SK-N-SH treated with all-trans-retinoic acid at 6 μM for 48 hours (cell line): ENCODE results near the gene FGD5.

ENCODE experiments used
- ATAC-seq: fragments of 200-7000 bp; cut with Tn5 transposase; 3 replicates; pipeline ENCODE4 v1.9.1; 2020; ENCODE audit warnings: mild to moderate bottlenecking, moderate library complexity
- ARNTL ChIP-seq: fragments of 450-650 bp; formaldehyde crosslinking; IDR thresholded peaks from 2 replicates; pipeline ENCODE4 v1.5.0; 2020; ENCODE audit warnings: low read depth, mild to moderate bottlenecking, moderate library complexity, borderline replicate concordance
- BACH2 ChIP-seq: fragments of 250-450 bp; sonication (Bioruptor Pico); IDR thresholded peaks from 2 replicates; pipeline ENCODE4 v1.9.0; 2021; ENCODE audit warnings: mild to moderate bottlenecking, borderline replicate concordance
- CREB5 ChIP-seq: fragments of 250-450 bp; sonication (Bioruptor Pico); IDR thresholded peaks from 2 replicates; pipeline ENCODE4 v1.5.1; 2020; ENCODE audit warnings: low read depth, mild to moderate bottlenecking, moderate library complexity
- CSDC2 ChIP-seq: fragments of 250-450 bp; sonication (Bioruptor Pico); IDR thresholded peaks from 2 replicates; pipeline ENCODE4 v1.5.0; 2020; ENCODE audit warnings: mild to moderate bottlenecking, moderate library complexity
- CSRNP3 ChIP-seq: fragments of 250-450 bp; sonication (Bioruptor Pico); IDR thresholded peaks from 2 replicates; pipeline ENCODE4 v1.5.1; 2021; ENCODE audit warnings: mild to moderate bottlenecking, moderate library complexity
- GLIS3 ChIP-seq: fragments of 250-450 bp; sonication (Bioruptor Pico); IDR thresholded peaks from 2 replicates; pipeline ENCODE4 v1.5.0; 2020; ENCODE audit warnings: mild to moderate bottlenecking, moderate library complexity
- ISL1 ChIP-seq: fragments of 250-450 bp; sonication (Bioruptor Pico); IDR thresholded peaks from 2 replicates; pipeline ENCODE4 v2.1.2; 2022; ENCODE audit warnings: mild to moderate bottlenecking, moderate library complexity
- OSR1 ChIP-seq: fragments of 250-450 bp; sonication (Bioruptor Pico); IDR thresholded peaks from 2 replicates; pipeline ENCODE4 v1.8.0; 2022; ENCODE audit warnings: moderate library complexity, mild to moderate bottlenecking, inconsistent platforms
- PATZ1 ChIP-seq: fragments of 250-450 bp; sonication (Bioruptor Pico); IDR thresholded peaks from 2 replicates; pipeline ENCODE4 v1.8.0; 2020; ENCODE audit warnings: mild to moderate bottlenecking, moderate library complexity, borderline replicate concordance
- PPARA ChIP-seq: fragments of 250-450 bp; sonication (Bioruptor Pico); IDR thresholded peaks from 2 replicates; pipeline ENCODE4 v1.5.0; 2020; ENCODE audit warnings: mild to moderate bottlenecking, borderline replicate concordance
- SNAI2 ChIP-seq: fragments of 250-450 bp; sonication (Bioruptor Pico); IDR thresholded peaks from 2 replicates; pipeline ENCODE4 v1.5.0; 2020; ENCODE audit warnings: mild to moderate bottlenecking, moderate library complexity
- TCF4 ChIP-seq: fragments of 250-450 bp; sonication (Bioruptor Pico); IDR thresholded peaks from 2 replicates; pipeline ENCODE4 v1.8.0; 2021; ENCODE audit warnings: mild to moderate bottlenecking, moderate library complexity, borderline replicate concordance
- TOX ChIP-seq: fragments of 250-450 bp; sonication (Bioruptor Pico); IDR thresholded peaks from 2 replicates; pipeline ENCODE4 v1.8.0; 2021; ENCODE audit warnings: mild to moderate bottlenecking, moderate library complexity, borderline replicate concordance
- TSHZ2 ChIP-seq: fragments of 250-450 bp; sonication (Bioruptor Pico); IDR thresholded peaks from 2 replicates; pipeline ENCODE4 v1.5.0; 2020; ENCODE audit warnings: mild to moderate bottlenecking, moderate library complexity
- ZC3H10 ChIP-seq: fragments of 250-450 bp; sonication (Bioruptor Pico); IDR thresholded peaks from 2 replicates; pipeline ENCODE4 v1.5.1; 2021; ENCODE audit warnings: mild to moderate bottlenecking, moderate library complexity
- ZFP3 ChIP-seq: fragments of 250-450 bp; sonication (Bioruptor Pico); IDR thresholded peaks from 2 replicates; pipeline ENCODE4 v1.5.0; 2020; ENCODE audit warnings: mild to moderate bottlenecking, moderate library complexity
- ZFP30 ChIP-seq: fragments of 450-650 bp; formaldehyde crosslinking; IDR thresholded peaks from 2 replicates; pipeline ENCODE4 v1.5.0; 2022; ENCODE audit warnings: mild to moderate bottlenecking, moderate library complexity
- ZNF565 ChIP-seq: fragments of 450-650 bp; formaldehyde crosslinking; conservative IDR thresholded peaks from 2 replicates; pipeline ENCODE4 v1.5.0; 2020; ENCODE audit warnings: low read depth, mild to moderate bottlenecking, moderate library complexity
- ZNF70 ChIP-seq: fragments of 450-650 bp; formaldehyde crosslinking; IDR thresholded peaks from 2 replicates; pipeline ENCODE4 v1.5.0; 2020; ENCODE audit warnings: mild to moderate bottlenecking, moderate library complexity
- ZNF8 ChIP-seq: fragments of 450-650 bp; formaldehyde crosslinking; IDR thresholded peaks from 2 replicates; pipeline ENCODE4 v1.5.0; 2020; ENCODE audit warnings: mild to moderate bottlenecking, moderate library complexity

Gene FGD5

GRCh38 chr3:14967285-14967684 lies 148.5 kb downstream of the FGD5 start:
- TF ChIP-seq CREB5 (CRISPR knock-in tag) (no peak), BACH2 (CRISPR knock-in tag) (no peak), OSR1 (no peak), TOX (CRISPR knock-in tag) (no peak), TCF4 (no peak), ZNF565 (CRISPR knock-in tag) (no peak), CSDC2 (no peak), CSRNP3 (CRISPR knock-in tag) (no peak), GLIS3 (no peak), TSHZ2 (CRISPR knock-in tag) (no peak), ZFP3 (CRISPR knock-in tag) (no peak)
- no peak for ATAC-seq

GRCh38 chr3:14969671-14970070 lies 150.9 kb downstream of the FGD5 start:
- TF ChIP-seq CSRNP3 (CRISPR knock-in tag) (no peak), PPARA (no peak), SNAI2 (CRISPR knock-in tag) (no peak), ZFP30 (CRISPR knock-in tag) (no peak)
- no peak for ATAC-seq

GRCh38 chr3:14976317-14976716 lies 157.6 kb downstream of the FGD5 start:
- TF ChIP-seq BACH2 (CRISPR knock-in tag) (no peak), OSR1 (no peak), CSRNP3 (CRISPR knock-in tag) (no peak), TCF4 (no peak), ZNF8 (CRISPR knock-in tag) (no peak), ZFP3 (CRISPR knock-in tag) (no peak), ISL1 (CRISPR knock-in tag) (no peak), SNAI2 (CRISPR knock-in tag) (no peak), TOX (CRISPR knock-in tag) (no peak), ZFP30 (CRISPR knock-in tag) (no peak), PATZ1 (no peak), TSHZ2 (CRISPR knock-in tag) (no peak), ZC3H10 (CRISPR knock-in tag) (no peak), ZNF565 (CRISPR knock-in tag) (no peak), ARNTL (CRISPR knock-in tag) (no peak), ZNF70 (CRISPR knock-in tag) (no peak), PPARA (no peak)

More at GRCh38 chr3:14976317-14976716, 157.6 kb downstream of the FGD5 start:
- ATAC-seq: no peak
